ENCODE data around the gene PRKD1.
"Not testable (repeated sequence)": the region's sequence is repeated elsewhere in the genome, so short reads cannot be mapped to it uniquely, and the experiment has no call there.

PRKD1 gene

GRCh38 chr14:29717901-29718300 is 209.7 kb downstream of the PRKD1 start:
- no peak overlapping the region for H3K4me3 ChIP-seq (ENCODE audit: extremely low read depth, insufficient read depth, low read length, poor library complexity, severe bottlenecking)
- no peaks in the 10 kb centered on the region for H3K9me3 ChIP-seq (ENCODE audit: control insufficient read depth, low read length)
- 53 to 100% methylated on average over 1 to 3 of the region's 5 CpGs for WGBS, 2 experiments (ENCODE audit: insufficient coverage in 2 of 2)
- no peaks in the 10 kb centered on the region for H3K36me3 ChIP-seq (ENCODE audit: control insufficient read depth, insufficient read depth, low read length)
- H3K4me1 ChIP-seq (ENCODE audit: control insufficient read depth, insufficient read depth, low read length, poor library complexity, severe bottlenecking): peaks cover 3% of the 10 kb centered on the region
- H3K27ac ChIP-seq (ENCODE audit: low read depth, low read length, severe bottlenecking): no peak overlapping the region

- no peaks in the 10 kb centered on the region for H3K9me3 ChIP-seq (ENCODE audit: control insufficient read depth, low read length)
- H3K36me3 ChIP-seq (ENCODE audit: control insufficient read depth, insufficient read depth, low read length): no peaks in the 10 kb centered on the region
- no peak overlapping the region for H3K4me3 ChIP-seq (ENCODE audit: extremely low read depth, insufficient read depth, low read length, poor library complexity, severe bottlenecking)
- peak overlapping the region; percentile 38 for H3K27ac ChIP-seq (ENCODE audit: low read depth, low read length, severe bottlenecking)
- 85 to 86% methylated on average over 1 of the region's 1 CpG for WGBS, 2 experiments (ENCODE audit: insufficient coverage in 2 of 2)
- H3K4me1 ChIP-seq (ENCODE audit: control insufficient read depth, insufficient read depth, low read length, poor library complexity, severe bottlenecking): peaks cover 3% of the 10 kb centered on the region
Measured at GRCh38 chr14:29716150-29716549, 211.5 kb downstream of the PRKD1 start.

- Histone ChIP-seq H3K36me3 (ENCODE audit: control insufficient read depth, insufficient read depth, low read length) (no peaks in the 10 kb centered on the region), H3K27ac (ENCODE audit: low read depth, low read length, severe bottlenecking) (no peak overlapping the region), H3K9me3 (ENCODE audit: control insufficient read depth, low read length) (no peaks in the 10 kb centered on the region), H3K4me1 (ENCODE audit: control insufficient read depth, insufficient read depth, low read length, poor library complexity, severe bottlenecking) (peaks cover 3% of the 10 kb centered on the region), H3K4me3 (ENCODE audit: extremely low read depth, insufficient read depth, low read length, poor library complexity, severe bottlenecking) (no peak overlapping the region)
- 100% methylated on average over 1 of the region's 1 CpG; no CpG with 5 or more reads in 1 of the 2 experiments for WGBS, 2 experiments (ENCODE audit: insufficient coverage in 2 of 2)
Measured at GRCh38 chr14:29712601-29713000, 215.0 kb downstream of the PRKD1 start.

- Histone ChIP-seq H3K27ac (ENCODE audit: low read depth, low read length, severe bottlenecking) (no peak overlapping the region), H3K4me1 (ENCODE audit: control insufficient read depth, insufficient read depth, low read length, poor library complexity, severe bottlenecking) (no peaks in the 10 kb centered on the region), H3K36me3 (ENCODE audit: control insufficient read depth, insufficient read depth, low read length) (no peaks in the 10 kb centered on the region), H3K9me3 (ENCODE audit: control insufficient read depth, low read length) (no peaks in the 10 kb centered on the region), H3K4me3 (ENCODE audit: extremely low read depth, insufficient read depth, low read length, poor library complexity, severe bottlenecking) (no peak overlapping the region)
- 85% methylated on average over 2 of the region's 2 CpGs; no CpG with 5 or more reads in 1 of the 2 experiments for WGBS, 2 experiments (ENCODE audit: insufficient coverage in 2 of 2)
Measured at GRCh38 chr14:29710015-29710414, 217.6 kb downstream of the PRKD1 start.

- Histone ChIP-seq H3K27ac (ENCODE audit: low read depth, low read length, severe bottlenecking) (no peak overlapping the region), H3K9me3 (ENCODE audit: control insufficient read depth, low read length) (no peaks in the 10 kb centered on the region), H3K4me1 (ENCODE audit: control insufficient read depth, insufficient read depth, low read length, poor library complexity, severe bottlenecking) (no peaks in the 10 kb centered on the region), H3K4me3 (ENCODE audit: extremely low read depth, insufficient read depth, low read length, poor library complexity, severe bottlenecking) (no peak overlapping the region), H3K36me3 (ENCODE audit: control insufficient read depth, insufficient read depth, low read length) (no peaks in the 10 kb centered on the region)
Measured at GRCh38 chr14:29709490-29709889, 218.2 kb downstream of the PRKD1 start.

- no peak overlapping the region for H3K27ac ChIP-seq (ENCODE audit: low read depth, low read length, severe bottlenecking)
- H3K4me3 ChIP-seq (ENCODE audit: extremely low read depth, insufficient read depth, low read length, poor library complexity, severe bottlenecking): no peak overlapping the region
- no peaks in the 10 kb centered on the region for H3K9me3 ChIP-seq (ENCODE audit: control insufficient read depth, low read length)
- H3K4me1 ChIP-seq (ENCODE audit: control insufficient read depth, insufficient read depth, low read length, poor library complexity, severe bottlenecking): no peaks in the 10 kb centered on the region
- no peaks in the 10 kb centered on the region for H3K36me3 ChIP-seq (ENCODE audit: control insufficient read depth, insufficient read depth, low read length)
- WGBS, 2 experiments (ENCODE audit: insufficient coverage in 2 of 2): no CpG with 5 or more reads among the region's 1 CpG
Measured at GRCh38 chr14:29706700-29707099, 220.9 kb downstream of the PRKD1 start.

- Histone ChIP-seq H3K9me3 (ENCODE audit: control insufficient read depth, low read length) (no peaks in the 10 kb centered on the region), H3K36me3 (ENCODE audit: control insufficient read depth, insufficient read depth, low read length) (no peaks in the 10 kb centered on the region), H3K27ac (ENCODE audit: low read depth, low read length, severe bottlenecking) (no peak overlapping the region), H3K4me1 (ENCODE audit: control insufficient read depth, insufficient read depth, low read length, poor library complexity, severe bottlenecking) (no peaks in the 10 kb centered on the region), H3K4me3 (ENCODE audit: extremely low read depth, insufficient read depth, low read length, poor library complexity, severe bottlenecking) (no peak overlapping the region)
- WGBS, 2 experiments (ENCODE audit: insufficient coverage in 2 of 2): no CpG with 5 or more reads among the region's 1 CpG
Measured at GRCh38 chr14:29705801-29706200, 221.8 kb downstream of the PRKD1 start.

GRCh38 chr14:29689597-29689996 is 238.1 kb downstream of the PRKD1 start:
- H3K4me1 ChIP-seq (ENCODE audit: control insufficient read depth, insufficient read depth, low read length, poor library complexity, severe bottlenecking); H3K27ac ChIP-seq (ENCODE audit: low read depth, low read length, severe bottlenecking); H3K4me3 ChIP-seq (ENCODE audit: extremely low read depth, insufficient read depth, low read length, poor library complexity, severe bottlenecking); H3K9me3 ChIP-seq (ENCODE audit: control insufficient read depth, low read length); H3K36me3 ChIP-seq (ENCODE audit: control insufficient read depth, insufficient read depth, low read length): not testable (repeated sequence)
- WGBS, 2 experiments (ENCODE audit: insufficient coverage in 2 of 2): 100% methylated on average over 1 to 2 of the region's 2 CpGs

- peaks cover 5% of the 10 kb centered on the region for H3K4me1 ChIP-seq (ENCODE audit: control insufficient read depth, insufficient read depth, low read length, poor library complexity, severe bottlenecking)
- no peaks in the 10 kb centered on the region for H3K9me3 ChIP-seq (ENCODE audit: control insufficient read depth, low read length)
- WGBS, 2 experiments (ENCODE audit: insufficient coverage in 2 of 2): 94 to 100% methylated on average over 2 of the region's 2 CpGs
- no peak overlapping the region for H3K4me3 ChIP-seq (ENCODE audit: extremely low read depth, insufficient read depth, low read length, poor library complexity, severe bottlenecking)
- H3K27ac ChIP-seq (ENCODE audit: low read depth, low read length, severe bottlenecking): no peak overlapping the region
- H3K36me3 ChIP-seq (ENCODE audit: control insufficient read depth, insufficient read depth, low read length): no peaks in the 10 kb centered on the region
Measured at GRCh38 chr14:29687866-29688265, 239.8 kb downstream of the PRKD1 start.

GRCh38 chr14:29687071-29687765 is 240.4 kb downstream of the PRKD1 start:
- H3K27ac ChIP-seq (ENCODE audit: low read depth, low read length, severe bottlenecking): no peak overlapping the region
- H3K4me3 ChIP-seq (ENCODE audit: extremely low read depth, insufficient read depth, low read length, poor library complexity, severe bottlenecking): no peak overlapping the region
- no peaks in the 10 kb centered on the region for H3K36me3 ChIP-seq (ENCODE audit: control insufficient read depth, insufficient read depth, low read length)
- H3K9me3 ChIP-seq (ENCODE audit: control insufficient read depth, low read length): no peaks in the 10 kb centered on the region
- 100% methylated on average over 3 of the region's 5 CpGs for WGBS, 2 experiments (ENCODE audit: insufficient coverage in 2 of 2)
- H3K4me1 ChIP-seq (ENCODE audit: control insufficient read depth, insufficient read depth, low read length, poor library complexity, severe bottlenecking): peaks cover 5% of the 10 kb centered on the region

GRCh38 chr14:29684926-29685325 is 242.7 kb downstream of the PRKD1 start:
- no peaks in the 10 kb centered on the region for H3K9me3 ChIP-seq (ENCODE audit: control insufficient read depth, low read length)
- no peak overlapping the region for H3K27ac ChIP-seq (ENCODE audit: low read depth, low read length, severe bottlenecking)
- peaks cover 5% of the 10 kb centered on the region for H3K4me1 ChIP-seq (ENCODE audit: control insufficient read depth, insufficient read depth, low read length, poor library complexity, severe bottlenecking)
- H3K4me3 ChIP-seq (ENCODE audit: extremely low read depth, insufficient read depth, low read length, poor library complexity, severe bottlenecking): no peak overlapping the region
- H3K36me3 ChIP-seq (ENCODE audit: control insufficient read depth, insufficient read depth, low read length): no peaks in the 10 kb centered on the region
